GM21786 (cell line): ENCODE results near the gene TMTC4.
A peak's percentile ranks its signal among the peaks of the same experiment; 100 is the strongest.
"Not testable (repeated sequence)": the region's sequence is repeated elsewhere in the genome, so short reads cannot be mapped to it uniquely, and the experiment has no call there.

ENCODE experiments used
- ATAC-seq: cut with Tn5 transposase; IDR thresholded peaks from one replicate; pipeline ENCODE4 v1.9.1; 2021; ENCODE audit not compliant: unreplicated experiment

The TMTC4 gene

DNA sequence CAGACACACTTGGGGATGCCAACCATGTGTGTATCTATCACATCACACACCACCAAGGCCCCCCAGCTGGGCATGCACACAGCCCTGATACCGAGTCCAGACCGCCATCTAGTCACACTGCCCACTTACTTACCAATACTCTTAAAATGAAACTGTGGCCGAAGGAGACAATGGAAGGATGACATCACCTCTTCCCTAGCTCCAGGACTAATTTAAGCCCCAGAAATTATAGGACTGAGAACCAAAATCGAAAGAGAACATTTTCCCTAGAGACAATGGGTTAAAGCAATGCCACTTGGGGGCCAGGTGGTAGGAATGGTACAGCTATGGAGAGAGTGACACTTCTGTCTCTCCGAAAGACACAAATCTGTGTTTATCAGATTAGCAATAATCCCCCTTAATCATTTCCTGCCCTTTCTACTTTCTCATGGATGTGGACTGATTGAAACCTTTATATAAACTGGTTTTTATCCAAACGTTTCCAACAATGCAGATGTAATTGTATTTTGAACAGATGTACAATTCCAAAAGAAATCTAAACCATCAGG is 85.3 kb downstream of the TMTC4 start:
- no peak for ATAC-seq

DNA sequence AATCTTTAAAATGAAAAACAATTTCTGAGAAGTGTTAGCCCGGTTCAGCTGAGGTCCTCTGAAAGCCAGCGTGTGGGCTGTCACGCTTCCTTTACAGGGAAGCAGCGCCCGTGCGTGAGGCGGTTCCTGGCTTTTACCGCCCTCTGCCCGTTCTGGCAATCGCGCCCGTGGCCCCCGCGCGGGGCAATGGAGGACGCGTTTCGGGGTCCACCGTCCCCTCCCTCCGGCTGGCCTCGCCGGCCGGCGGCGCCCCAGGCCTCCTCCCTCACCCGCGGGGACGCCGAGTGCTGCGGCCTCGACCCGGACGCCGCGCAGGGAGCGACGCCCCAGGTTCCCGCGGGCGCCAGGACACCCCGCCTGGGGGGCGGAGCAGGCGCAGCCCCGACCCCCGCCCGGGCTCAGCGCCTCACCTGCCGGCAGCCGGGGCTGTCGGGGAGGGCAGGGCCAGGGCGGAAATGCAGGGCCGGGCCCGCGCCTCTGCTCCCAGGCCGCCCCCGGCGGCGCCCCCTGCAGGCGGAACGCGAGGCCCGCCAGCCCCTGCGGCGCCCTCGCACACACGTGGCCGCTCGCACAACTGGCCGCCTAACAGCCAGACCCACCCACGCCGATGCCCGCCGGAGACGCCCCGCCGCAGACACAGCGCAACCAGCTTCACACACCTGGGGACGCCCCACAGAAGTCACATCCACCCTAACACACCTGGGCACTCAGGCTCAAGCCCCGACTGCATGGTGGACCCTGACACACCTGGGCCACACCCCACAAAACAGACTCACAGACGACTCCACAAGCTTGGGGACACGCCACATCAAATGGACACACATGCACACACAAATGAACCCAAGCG is 86.0 kb downstream of the TMTC4 start, which contains the start of gene GGACT:
GGACT (minus strand) TSS at position 459 of the 847 bp plus-strand sequence. CDS start 56,198 bp downstream, outside the sequence.
- ATAC-seq, result peak; percentile 96

DNA sequence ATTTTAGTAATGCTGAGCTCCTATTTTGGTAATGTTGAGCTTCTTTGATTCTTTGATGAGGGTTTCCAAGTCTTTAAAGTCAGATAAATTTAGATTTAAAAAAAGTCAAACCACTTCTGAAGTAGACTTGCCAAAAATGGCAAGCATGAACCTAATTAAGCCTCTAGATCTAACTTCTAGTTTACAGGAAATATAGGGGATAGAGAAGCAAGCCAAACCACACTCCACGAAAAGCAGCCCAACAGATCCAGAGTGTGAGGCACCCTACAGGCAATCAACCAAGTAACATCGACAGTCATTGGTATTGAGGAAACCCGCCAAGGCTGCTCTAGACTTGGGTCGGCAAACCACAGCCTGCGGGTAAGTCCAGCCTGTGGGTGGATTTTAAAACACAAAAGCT is 89.7 kb downstream of the TMTC4 start:
- no peak for ATAC-seq

- ATAC-seq, result no peak
Measured at GRCh38 chr13:100581504-100581903, 93.1 kb downstream of the TMTC4 start.

DNA sequence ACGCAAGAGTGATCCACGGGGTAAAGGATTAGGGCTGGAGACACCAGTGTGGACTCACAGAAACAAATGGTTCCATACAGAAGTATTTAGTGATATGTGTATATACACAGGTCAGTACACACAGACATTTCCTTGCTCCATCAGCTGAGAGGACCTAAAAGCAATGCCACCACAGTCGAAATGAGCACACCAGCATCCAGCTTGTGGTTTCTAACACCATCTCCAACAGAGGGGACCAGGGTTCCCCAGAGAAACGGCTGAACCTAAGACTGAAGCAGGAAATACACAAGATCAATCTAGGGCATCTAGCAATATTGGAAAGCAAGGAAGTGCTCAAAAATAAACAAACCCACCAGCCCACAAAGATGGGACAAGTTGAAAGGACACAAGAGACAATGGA is 93.6 kb downstream of the TMTC4 start:
- ATAC-seq, result no peak

GRCh38 chr13:100580045-100580444 is 94.5 kb downstream of the TMTC4 start:
- ATAC-seq, result no peak

DNA sequence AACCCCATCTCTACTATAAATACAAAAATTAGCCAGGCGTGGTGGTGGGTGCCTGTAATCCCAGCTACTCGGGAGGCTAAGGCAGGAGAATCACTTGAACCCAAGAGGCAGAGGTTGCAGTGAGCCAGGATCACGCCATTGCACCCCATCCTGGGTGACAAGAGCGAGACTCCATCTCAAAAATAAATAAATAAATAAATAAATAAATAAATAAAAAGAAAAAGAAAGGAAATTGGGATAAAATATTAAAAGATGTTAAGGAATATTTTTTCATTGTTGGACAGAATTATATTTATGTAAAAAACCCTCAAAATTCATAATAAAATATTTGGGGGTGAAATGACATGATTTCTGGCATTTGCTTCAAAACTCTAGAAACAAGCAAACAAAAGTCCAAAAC is 97.4 kb downstream of the TMTC4 start:
- not testable (repeated sequence) for ATAC-seq

DNA sequence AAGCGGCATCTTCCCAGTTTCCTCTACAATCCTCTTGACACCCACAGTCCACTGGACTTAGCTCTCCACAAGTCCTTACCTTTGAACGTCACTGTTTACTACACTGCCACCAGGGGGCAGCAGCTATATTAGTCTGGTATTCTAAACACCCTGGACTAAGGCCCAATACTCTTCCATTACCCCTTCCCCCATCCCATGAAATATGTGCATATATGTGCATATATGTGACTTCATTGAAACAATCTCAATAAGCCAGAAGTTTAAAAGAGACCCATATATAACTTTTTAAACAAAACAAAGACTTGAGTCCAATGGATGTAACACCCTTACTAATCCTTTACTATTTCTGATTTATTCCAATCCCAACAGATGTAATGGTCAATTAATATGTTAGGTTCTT is 101.5 kb downstream of the TMTC4 start:
- peak; percentile 98 for ATAC-seq

- ATAC-seq, result no peak
Measured at GRCh38 chr13:100566543-100566942, 108.1 kb downstream of the TMTC4 start.

DNA sequence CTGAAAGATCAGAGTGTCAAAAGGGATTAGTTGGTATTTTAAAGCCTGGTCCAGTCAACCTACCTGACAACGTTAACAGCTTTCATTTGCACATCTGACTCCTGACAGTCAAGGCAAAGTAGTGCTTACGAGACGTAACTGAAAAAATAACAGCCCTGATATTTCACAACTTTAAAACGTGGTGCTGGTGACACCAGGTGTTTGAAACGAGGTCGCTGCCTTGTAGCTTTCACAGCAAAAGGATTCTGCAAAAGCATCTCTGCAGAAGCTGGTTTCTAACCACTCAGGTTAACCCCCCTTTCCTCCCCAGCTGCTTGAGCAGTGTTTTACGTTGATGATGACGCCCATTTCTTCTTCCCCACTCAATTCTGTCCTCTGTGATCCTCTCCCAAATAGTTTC is 109.3 kb downstream of the TMTC4 start:
- no peak for ATAC-seq

DNA sequence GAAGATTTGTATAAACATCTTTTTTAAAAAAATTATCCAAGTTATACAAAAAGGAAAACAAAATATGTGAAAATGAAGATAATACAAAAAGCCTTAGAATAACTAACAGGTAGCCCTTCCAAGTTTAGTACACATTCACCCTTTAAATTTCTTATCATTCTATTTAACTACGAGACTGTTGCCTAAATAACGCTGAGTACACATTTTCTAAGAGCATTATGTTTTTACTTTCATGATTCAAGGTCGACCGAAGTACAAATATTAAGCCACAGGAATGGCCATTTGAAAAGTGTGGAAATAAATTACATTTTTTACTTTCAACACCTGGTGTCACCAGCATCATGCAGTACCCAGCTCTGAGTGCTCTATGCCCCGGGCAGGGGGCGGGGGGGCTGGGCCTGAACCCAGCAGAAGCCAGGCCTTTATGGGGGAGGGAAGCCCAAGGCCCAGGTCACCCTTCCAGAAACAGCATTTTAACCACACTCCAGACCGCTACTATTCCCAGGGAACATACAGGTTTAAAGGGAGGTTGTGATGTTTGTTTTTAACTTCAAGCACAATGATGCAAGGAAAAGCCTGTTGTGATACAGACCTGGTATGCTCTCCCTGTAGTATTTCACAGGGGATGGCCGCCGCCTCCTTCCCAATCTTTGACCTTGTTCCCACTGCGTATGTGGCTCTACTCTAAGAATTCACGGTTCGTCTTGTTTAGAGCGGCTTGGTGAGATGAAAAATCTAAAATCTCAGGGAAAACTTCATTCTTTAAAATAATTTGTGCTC is 110.0 kb downstream of the TMTC4 start:
- ATAC-seq, result no peak

GRCh38 chr13:100563779-100564178 is 110.8 kb downstream of the TMTC4 start:
- ATAC-seq, result no peak

- no peak for ATAC-seq
Measured at GRCh38 chr13:100561599-100562204, 112.9 kb downstream of the TMTC4 start.

DNA sequence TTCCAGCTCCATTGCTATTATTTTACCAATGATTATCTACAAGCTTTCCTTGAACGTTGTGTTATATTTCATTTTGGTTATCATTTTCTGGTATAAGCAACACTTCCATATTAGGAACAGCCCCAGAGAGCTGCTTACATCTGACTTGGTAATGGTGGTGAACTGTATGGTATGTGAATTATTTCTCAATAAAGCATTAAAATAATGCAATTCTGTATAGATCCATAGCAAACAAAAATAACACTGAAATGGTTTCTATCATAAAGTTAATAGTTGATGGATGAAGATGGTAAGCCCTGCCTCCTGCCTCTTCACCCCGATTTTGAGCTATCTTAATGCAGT is 113.5 kb downstream of the TMTC4 start:
- ATAC-seq, result no peak

DNA sequence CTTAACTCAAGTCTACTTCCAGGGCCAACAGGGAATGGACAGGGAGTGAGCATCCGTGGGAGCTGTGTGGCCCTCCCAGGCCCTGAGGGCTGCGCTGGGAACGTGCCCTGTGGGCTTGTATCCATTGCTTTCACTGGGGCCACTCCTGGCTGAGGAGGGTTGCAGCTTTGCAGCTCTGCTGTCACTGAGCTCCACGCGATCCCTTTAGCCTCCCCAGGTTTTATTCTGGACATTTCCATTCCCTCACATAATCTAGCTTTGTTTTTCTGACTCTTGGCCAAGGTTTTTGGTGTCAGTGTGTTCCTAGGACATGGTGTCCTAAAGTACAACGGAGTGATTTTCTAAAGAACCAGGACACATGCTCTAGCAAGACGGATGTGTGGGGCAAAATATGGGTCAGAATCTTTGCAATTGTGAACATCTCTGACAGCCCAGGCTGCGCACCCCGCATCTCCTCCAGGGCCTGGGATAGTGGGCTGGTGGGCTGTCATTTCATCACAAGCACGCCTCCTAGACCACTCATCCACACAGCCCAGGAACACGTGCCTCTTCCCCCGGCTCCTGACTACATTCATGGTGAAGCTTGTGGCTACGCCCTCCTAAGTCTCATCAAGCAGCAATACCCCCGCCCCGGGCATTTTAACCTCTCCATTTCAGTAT is 114.0 kb downstream of the TMTC4 start:
- ATAC-seq, result no peak

GRCh38 chr13:100559886-100560285 is 114.7 kb downstream of the TMTC4 start:
- ATAC-seq, result no peak
